HG03060 (cell line): Measurements from ENCODE around the gene SDF2.
"Not testable (repeated sequence)": the region's sequence is repeated elsewhere in the genome, so short reads cannot be mapped to it uniquely, and the experiment has no call there.

Experiments used
- ATAC-seq: cut with Tn5 transposase; IDR thresholded peaks from one replicate; pipeline ENCODE4 v1.9.1; 2021; ENCODE audit warnings: low read depth, moderate number of reproducible peaks; ENCODE audit not compliant: unreplicated experiment

The SDF2 gene

GRCh38 chr17:28685366-28685765 is 23.7 kb upstream of the SDF2 start:
- no peak for ATAC-seq

- ATAC-seq = no peak
Observed at GRCh38 chr17:28684963-28685362, 23.3 kb upstream of the SDF2 start.

GRCh38 chr17:28682655-28683054 is 20.9 kb upstream of the SDF2 start:
- no peak for ATAC-seq

GRCh38 chr17:28675980-28676379 is 14.3 kb upstream of the SDF2 start:
- ATAC-seq = no peak

- ATAC-seq = no peak
Observed at GRCh38 chr17:28675490-28675889, 13.8 kb upstream of the SDF2 start.

- no peak for ATAC-seq
Observed at GRCh38 chr17:28669918-28670317, 8.2 kb upstream of the SDF2 start.

GRCh38 chr17:28667870-28668269 is 6.2 kb upstream of the SDF2 start:
- ATAC-seq = no peak

- no peak for ATAC-seq
Observed at GRCh38 chr17:28665994-28666393, 4.3 kb upstream of the SDF2 start.

GRCh38 chr17:28663723-28664122 is 2.0 kb upstream of the SDF2 start:
- ATAC-seq = no peak

GRCh38 chr17:28662527-28662829 is 772 bp upstream of the SDF2 start:
- ATAC-seq = no peak

- ATAC-seq = not testable (repeated sequence)
Observed at GRCh38 chr17:28659497-28659881, 2.2 kb downstream of the SDF2 start.

- not testable (repeated sequence) for ATAC-seq
Observed at GRCh38 chr17:28658766-28659496, 2.8 kb downstream of the SDF2 start.

GRCh38 chr17:28658342-28658741 is 3.4 kb downstream of the SDF2 start:
- ATAC-seq = not testable (repeated sequence)

- no peak for ATAC-seq
Observed at GRCh38 chr17:28657756-28658155, 4.0 kb downstream of the SDF2 start.

GRCh38 chr17:28655160-28655559 is 6.5 kb downstream of the SDF2 start:
- no peak for ATAC-seq

- ATAC-seq = no peak
Observed at GRCh38 chr17:28648698-28649097, 13.0 kb downstream of the SDF2 start.

- ATAC-seq = no peak
Observed at GRCh38 chr17:28646039-28646754, 15.5 kb downstream of the SDF2 start.

- ATAC-seq = no peak
Observed at GRCh38 chr17:28645576-28645939, 16.1 kb downstream of the SDF2 start.

- ATAC-seq = peak; percentile 57
Observed at GRCh38 chr17:28644787-28645575, 16.7 kb downstream of the SDF2 start, which contains the start of gene BLTP2. Gene BLTP2, minus strand, starts transcription at chr17:28645158. Its CDS starts 102 bp downstream, at chr17:28645056.

- no peak for ATAC-seq
Observed at GRCh38 chr17:28643983-28644786, 17.5 kb downstream of the SDF2 start.

GRCh38 chr17:28641579-28641978 is 20.1 kb downstream of the SDF2 start:
- no peak for ATAC-seq
